ENCODE data around the gene RFNG.
A peak's percentile ranks its signal among the peaks of the same experiment; 100 is the strongest.

RFNG gene

GRCh38 chr17:82037092-82037888 lies 14.3 kb downstream of the RFNG start, which contains the start of gene DCXR:
TSS of gene DCXR (minus strand) at chr17:82037697. CDS start at chr17:82037682, 15 bp downstream.
- peaks cover 9% of the 10 kb centered on the region; the same call in 1 of the 2 replicates for H3F3A ChIP-seq (ENCODE audit: insufficient read depth)
- peak within 1 kb of the TSS; percentile 92 for H3K9ac ChIP-seq (ENCODE audit: low read length)
- H4K20me1 ChIP-seq (ENCODE audit: low read depth, low read length): peaks cover 4% of the 10 kb centered on the region; the same call in 1 of the 2 replicates
- H3K36me3 ChIP-seq (ENCODE audit: low read length): no peaks in the 10 kb centered on the region
- H3K9me3 ChIP-seq (ENCODE audit: insufficient read depth, low read length): no peaks in the 10 kb centered on the region
- H3K79me2 ChIP-seq (ENCODE audit: insufficient read depth, low read length): peaks cover 11% of the 10 kb centered on the region
- no peaks in the 10 kb centered on the region for H3K27me3 ChIP-seq (ENCODE audit: low read length)
- no peaks in the 10 kb centered on the region for H3K9me2 ChIP-seq (replicated peaks; ENCODE audit: insufficient read depth, low read length)
- peak within 1 kb of the TSS; percentile 94 for H3K4me3 ChIP-seq (ENCODE audit: insufficient read depth, low read length, poor library complexity, severe bottlenecking)
- no peak for TF ChIP-seq EZH2phosphoT487 (conservative IDR thresholded peaks at IDR 0.05; ENCODE audit: low read length)
- TF ChIP-seq, protein P1, sequence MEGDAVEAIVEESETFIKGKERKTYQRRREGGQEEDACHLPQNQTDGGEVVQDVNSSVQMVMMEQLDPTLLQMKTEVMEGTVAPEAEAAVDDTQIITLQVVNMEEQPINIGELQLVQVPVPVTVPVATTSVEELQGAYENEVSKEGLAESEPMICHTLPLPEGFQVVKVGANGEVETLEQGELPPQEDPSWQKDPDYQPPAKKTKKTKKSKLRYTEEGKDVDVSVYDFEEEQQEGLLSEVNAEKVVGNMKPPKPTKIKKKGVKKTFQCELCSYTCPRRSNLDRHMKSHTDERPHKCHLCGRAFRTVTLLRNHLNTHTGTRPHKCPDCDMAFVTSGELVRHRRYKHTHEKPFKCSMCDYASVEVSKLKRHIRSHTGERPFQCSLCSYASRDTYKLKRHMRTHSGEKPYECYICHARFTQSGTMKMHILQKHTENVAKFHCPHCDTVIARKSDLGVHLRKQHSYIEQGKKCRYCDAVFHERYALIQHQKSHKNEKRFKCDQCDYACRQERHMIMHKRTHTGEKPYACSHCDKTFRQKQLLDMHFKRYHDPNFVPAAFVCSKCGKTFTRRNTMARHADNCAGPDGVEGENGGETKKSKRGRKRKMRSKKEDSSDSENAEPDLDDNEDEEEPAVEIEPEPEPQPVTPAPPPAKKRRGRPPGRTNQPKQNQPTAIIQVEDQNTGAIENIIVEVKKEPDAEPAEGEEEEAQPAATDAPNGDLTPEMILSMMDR (IDR thresholded peaks at IDR 0.05; ENCODE audit: insufficient read depth, low read length, poor library complexity, severe bottlenecking): peak; percentile 49
- peak within 1 kb of the TSS; percentile 55 for H3K27ac ChIP-seq (ENCODE audit: low read depth, low read length)
- H3K4me2 ChIP-seq (ENCODE audit: low read depth, low read length, poor library complexity, severe bottlenecking): peak within 1 kb of the TSS; percentile 96
- peak within 1 kb of the TSS; percentile 87 for H2AFZ ChIP-seq (ENCODE audit: low read depth, low read length, severe bottlenecking)

- TF ChIP-seq EZH2phosphoT487 (conservative IDR thresholded peaks at IDR 0.05; ENCODE audit: low read length): no peak
- TF ChIP-seq, protein P1 (IDR thresholded peaks at IDR 0.05; ENCODE audit: insufficient read depth, low read length, poor library complexity, severe bottlenecking): no peak
- Histone ChIP-seq H4K20me1 (ENCODE audit: low read depth, low read length) (peaks cover 4% of the 10 kb centered on the region; the same call in 1 of the 2 replicates), H3K27me3 (ENCODE audit: low read length) (no peaks in the 10 kb centered on the region), H2AFZ (ENCODE audit: low read depth, low read length, severe bottlenecking) (no peak overlapping the region), H3K4me3 (ENCODE audit: insufficient read depth, low read length, poor library complexity, severe bottlenecking) (peak overlapping the region; percentile 94), H3K9me2 (replicated peaks; ENCODE audit: insufficient read depth, low read length) (no peaks in the 10 kb centered on the region), H3K9me3 (ENCODE audit: insufficient read depth, low read length) (no peaks in the 10 kb centered on the region), H3K4me2 (ENCODE audit: low read depth, low read length, poor library complexity, severe bottlenecking) (peak overlapping the region; percentile 96), H3K27ac (ENCODE audit: low read depth, low read length) (peak overlapping the region; percentile 55; the same call in 1 of the 2 replicates), H3K36me3 (ENCODE audit: low read length) (no peaks in the 10 kb centered on the region), H3F3A (ENCODE audit: insufficient read depth) (peaks cover 9% of the 10 kb centered on the region; the same call in 1 of the 2 replicates), H3K9ac (ENCODE audit: low read length) (peak overlapping the region; percentile 92), H3K79me2 (ENCODE audit: insufficient read depth, low read length) (peaks cover 11% of the 10 kb centered on the region)
Measured at GRCh38 chr17:82036634-82037091, 14.9 kb downstream of the RFNG start.

DNA sequence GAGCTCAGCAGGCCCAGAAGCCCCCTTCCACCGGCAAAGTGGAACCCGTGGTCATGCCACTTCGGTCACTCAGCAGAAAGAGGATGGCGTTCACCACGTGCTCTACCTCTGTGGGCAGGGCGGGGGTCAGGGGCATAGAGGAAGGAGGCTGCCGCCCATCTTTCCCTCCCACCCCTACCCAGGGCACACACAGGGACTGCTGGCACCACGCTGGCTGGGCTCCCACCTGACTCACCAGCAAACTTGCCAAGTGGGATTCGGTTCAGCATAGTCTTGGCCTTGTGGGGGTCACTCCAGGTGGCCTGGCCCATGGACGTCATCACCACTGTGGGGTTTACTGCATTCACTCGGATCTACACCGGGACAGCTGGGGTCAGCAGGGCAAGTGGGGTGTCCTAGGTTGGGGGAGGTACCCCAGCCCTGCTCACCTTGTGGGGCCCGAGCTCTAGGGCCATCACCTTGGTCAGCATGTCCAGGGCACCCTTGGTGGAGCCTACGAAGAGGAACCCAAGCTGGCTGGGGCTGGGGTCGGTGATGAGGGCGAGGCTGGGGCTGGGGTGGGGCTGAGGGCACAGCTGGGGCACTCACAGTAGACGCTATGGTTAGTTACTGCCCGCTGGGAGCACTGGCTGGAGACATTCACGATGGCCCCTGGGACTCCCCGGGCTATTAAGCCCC lies 15.5 kb downstream of the RFNG start:
- Histone ChIP-seq H3K9ac (ENCODE audit: low read length) (peak overlapping the region; percentile 92), H3K36me3 (ENCODE audit: low read length) (no peaks in the 10 kb centered on the region)

More for the DNA sequence above, 15.5 kb downstream of the RFNG start:
- peak overlapping the region; percentile 96 for H3K4me2 ChIP-seq (ENCODE audit: low read depth, low read length, poor library complexity, severe bottlenecking)
- no peak overlapping the region for H3K27ac ChIP-seq (ENCODE audit: low read depth, low read length)
- H3K4me3 ChIP-seq (ENCODE audit: insufficient read depth, low read length, poor library complexity, severe bottlenecking): peak overlapping the region; percentile 94
- TF ChIP-seq EZH2phosphoT487 (conservative IDR thresholded peaks at IDR 0.05; ENCODE audit: low read length): no peak
- peaks cover 9% of the 10 kb centered on the region; the same call in 1 of the 2 replicates for H3F3A ChIP-seq (ENCODE audit: insufficient read depth)
- H3K9me2 ChIP-seq (replicated peaks; ENCODE audit: insufficient read depth, low read length): no peaks in the 10 kb centered on the region
- peaks cover 11% of the 10 kb centered on the region for H3K79me2 ChIP-seq (ENCODE audit: insufficient read depth, low read length)
- no peak overlapping the region for H2AFZ ChIP-seq (ENCODE audit: low read depth, low read length, severe bottlenecking)
- no peaks in the 10 kb centered on the region for H3K27me3 ChIP-seq (ENCODE audit: low read length)
- H3K9me3 ChIP-seq (ENCODE audit: insufficient read depth, low read length): no peaks in the 10 kb centered on the region
- H4K20me1 ChIP-seq (ENCODE audit: low read depth, low read length): peaks cover 4% of the 10 kb centered on the region; the same call in 1 of the 2 replicates

Measured in SU-DHL-6 (cell line).